HG03103 (cell line): Measurements from ENCODE around the gene CREB3L1.
"Not testable (repeated sequence)": the region's sequence is repeated elsewhere in the genome, so short reads cannot be mapped to it uniquely, and the experiment has no call there.

Experiments used
- ATAC-seq: cut with Tn5 transposase; IDR thresholded peaks from one replicate; pipeline ENCODE4 v1.9.1; 2021; ENCODE audit warnings: low read depth; ENCODE audit not compliant: unreplicated experiment

CREB3L1 gene

GRCh38 chr11:46294365-46295309 is 17.2 kb downstream of the CREB3L1 start:
- ATAC-seq = no peak

GRCh38 chr11:46295312-46296058 is 18.0 kb downstream of the CREB3L1 start:
- ATAC-seq = peak; percentile 73

- ATAC-seq = no peak
Observed at GRCh38 chr11:46296059-46296527, 18.6 kb downstream of the CREB3L1 start.

GRCh38 chr11:46296528-46297448 is 19.3 kb downstream of the CREB3L1 start:
- ATAC-seq = no peak

- ATAC-seq = no peak
Observed at GRCh38 chr11:46298699-46299433, 21.4 kb downstream of the CREB3L1 start.

- no peak for ATAC-seq
Observed at GRCh38 chr11:46299451-46299961, 22.0 kb downstream of the CREB3L1 start.

GRCh38 chr11:46300270-46300669 is 22.8 kb downstream of the CREB3L1 start:
- no peak for ATAC-seq

- no peak for ATAC-seq
Observed at GRCh38 chr11:46302866-46303265, 25.4 kb downstream of the CREB3L1 start.

GRCh38 chr11:46304036-46304435 is 26.6 kb downstream of the CREB3L1 start:
- not testable (repeated sequence) for ATAC-seq

- no peak for ATAC-seq
Observed at GRCh38 chr11:46304605-46305179, 27.2 kb downstream of the CREB3L1 start.

GRCh38 chr11:46305295-46305694 is 27.8 kb downstream of the CREB3L1 start:
- ATAC-seq = no peak

- no peak for ATAC-seq
Observed at GRCh38 chr11:46306296-46306853, 28.9 kb downstream of the CREB3L1 start.

- ATAC-seq = no peak
Observed at GRCh38 chr11:46307369-46307768, 29.9 kb downstream of the CREB3L1 start.

- no peak for ATAC-seq
Observed at GRCh38 chr11:46307785-46308341, 30.4 kb downstream of the CREB3L1 start.

GRCh38 chr11:46308631-46309419 is 31.4 kb downstream of the CREB3L1 start:
- ATAC-seq = no peak

- ATAC-seq = peak; percentile 60
Observed at GRCh38 chr11:46309814-46310259, 32.4 kb downstream of the CREB3L1 start.

- no peak for ATAC-seq
Observed at GRCh38 chr11:46315033-46315738, 37.7 kb downstream of the CREB3L1 start.
